Measurements from ENCODE around the gene DLGAP1. TPM values are rescaled to one million over a fixed set of nuclear protein-coding genes. Genes with fewer than 3 reads are reported as not detected.

Gene DLGAP1
- total and polyA plus RNA-seq, 2 of the 8 experiments (the other 6 are each of a cell fraction or from before 2014, with no cell fraction given), result 11.8 to 16.9 TPM

DNA sequence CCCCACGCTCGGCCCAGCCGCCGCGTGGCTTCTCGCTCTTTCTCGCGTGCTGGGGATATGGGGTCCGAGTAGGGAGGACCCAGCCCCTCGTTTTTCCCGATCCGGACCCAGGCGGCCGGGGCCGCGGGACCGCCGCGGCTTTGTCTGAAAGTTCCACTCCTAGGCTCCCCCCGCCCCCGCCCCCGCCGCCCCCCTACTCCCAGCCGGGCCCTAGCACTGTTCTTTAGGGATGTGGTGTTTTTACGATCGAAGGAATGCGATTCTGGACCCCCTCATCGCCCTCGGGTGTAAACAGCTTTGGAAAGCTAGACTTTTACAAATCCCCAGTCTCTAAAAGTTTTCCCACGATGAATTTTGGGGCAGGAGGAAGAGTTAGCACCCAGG lies 1004.3 kb downstream of the DLGAP1 start (continued):
- no peak for TF ChIP-seq CBX8 (IDR thresholded peaks at IDR 0.05; ENCODE audit: borderline replicate concordance, low read depth, low read length)
- TF ChIP-seq HDAC6 (IDR thresholded peaks at IDR 0.05; ENCODE audit: low read depth, low read length), result no peak
- no peak for TF ChIP-seq SP4 (IDR thresholded peaks at IDR 0.05; ENCODE audit: low read length)
- TF ChIP-seq KDM1A (IDR thresholded peaks at IDR 0.05; ENCODE audit: borderline replicate concordance, low read length), result no peak
